GM19395 (cell line): Measurements from ENCODE around the gene POLA2.
"Not testable (repeated sequence)": the region's sequence is repeated elsewhere in the genome, so short reads cannot be mapped to it uniquely, and the experiment has no call there.

Experiments
- ATAC-seq: cut with Tn5 transposase; IDR thresholded peaks from one replicate; pipeline ENCODE4 v1.9.1; 2021; ENCODE audit warnings: mild to moderate bottlenecking, moderate library complexity; ENCODE audit not compliant: unreplicated experiment

The POLA2 gene, protein sequence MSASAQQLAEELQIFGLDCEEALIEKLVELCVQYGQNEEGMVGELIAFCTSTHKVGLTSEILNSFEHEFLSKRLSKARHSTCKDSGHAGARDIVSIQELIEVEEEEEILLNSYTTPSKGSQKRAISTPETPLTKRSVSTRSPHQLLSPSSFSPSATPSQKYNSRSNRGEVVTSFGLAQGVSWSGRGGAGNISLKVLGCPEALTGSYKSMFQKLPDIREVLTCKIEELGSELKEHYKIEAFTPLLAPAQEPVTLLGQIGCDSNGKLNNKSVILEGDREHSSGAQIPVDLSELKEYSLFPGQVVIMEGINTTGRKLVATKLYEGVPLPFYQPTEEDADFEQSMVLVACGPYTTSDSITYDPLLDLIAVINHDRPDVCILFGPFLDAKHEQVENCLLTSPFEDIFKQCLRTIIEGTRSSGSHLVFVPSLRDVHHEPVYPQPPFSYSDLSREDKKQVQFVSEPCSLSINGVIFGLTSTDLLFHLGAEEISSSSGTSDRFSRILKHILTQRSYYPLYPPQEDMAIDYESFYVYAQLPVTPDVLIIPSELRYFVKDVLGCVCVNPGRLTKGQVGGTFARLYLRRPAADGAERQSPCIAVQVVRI

DNA sequence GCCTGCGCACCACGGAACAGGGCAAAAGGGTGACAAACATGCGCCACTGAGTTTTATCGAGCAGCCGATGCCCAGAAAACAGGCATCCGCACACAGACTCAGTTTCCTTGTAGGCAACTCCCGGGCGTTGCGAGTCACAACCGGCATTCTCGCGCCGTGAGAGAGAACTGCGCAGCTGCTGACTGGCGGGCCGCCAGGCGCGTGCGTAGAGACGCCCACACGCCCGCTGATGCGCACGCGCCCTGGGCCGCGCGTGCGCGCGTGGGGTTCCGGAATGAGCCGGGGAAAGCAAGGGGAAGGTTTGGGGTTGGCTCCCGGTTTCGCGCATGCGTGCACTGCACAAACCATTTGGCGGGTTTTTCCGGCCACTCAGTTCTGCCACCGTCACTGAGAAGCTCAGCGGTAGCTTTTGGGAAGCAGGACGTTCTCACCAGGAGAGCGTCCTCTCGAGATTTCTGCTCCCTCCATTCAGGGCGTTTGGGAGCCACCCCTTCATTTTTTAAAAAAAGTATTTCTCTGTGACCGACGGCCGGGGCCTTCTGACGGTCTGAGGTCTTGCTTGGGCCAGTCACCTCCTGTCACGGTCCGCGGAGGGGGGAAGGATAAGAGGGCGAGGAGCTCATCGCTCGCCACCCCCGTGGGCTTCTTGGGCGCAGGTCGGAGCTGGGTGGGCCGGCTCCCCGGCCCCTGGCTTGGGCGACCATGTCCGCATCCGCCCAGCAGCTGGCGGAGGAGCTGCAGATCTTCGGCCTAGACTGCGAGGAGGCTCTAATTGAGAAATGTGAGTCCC is at the start of gene POLA2:
POLA2 (plus strand) TSS at position 372 of the 790 bp plus-strand sequence; CDS start at position 703, 331 bp downstream.
- ATAC-seq: peak; percentile 85

DNA sequence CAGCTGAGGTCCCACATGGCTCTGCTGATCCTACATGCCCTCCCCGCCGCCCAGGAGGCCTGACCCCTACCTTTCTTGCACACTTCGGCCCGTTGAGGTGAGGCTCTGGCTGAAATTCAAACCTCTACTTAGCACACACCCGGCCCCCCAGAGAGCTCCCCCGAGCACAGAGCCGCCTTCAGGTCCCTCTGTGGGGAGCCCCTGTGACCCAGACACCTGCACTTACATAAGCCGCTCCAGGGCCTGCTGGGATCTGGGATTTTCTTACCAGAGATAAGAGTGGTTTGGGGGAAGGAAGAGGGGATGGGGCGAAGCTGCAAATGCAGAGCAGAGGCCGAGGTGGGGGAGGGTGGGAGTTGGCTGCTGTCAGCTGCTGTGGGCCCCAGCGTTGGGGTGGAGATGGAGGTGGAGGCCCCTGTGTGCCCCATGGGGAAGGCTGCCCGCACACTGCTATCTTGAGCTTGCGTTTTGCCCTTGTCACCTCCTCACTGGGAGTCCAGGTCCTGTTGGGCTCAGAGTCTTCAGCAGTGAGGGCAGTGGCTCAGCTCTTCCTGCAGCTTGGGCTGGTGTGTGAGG is 49.4 kb upstream of the POLA2 start:
- no peak for ATAC-seq

DNA sequence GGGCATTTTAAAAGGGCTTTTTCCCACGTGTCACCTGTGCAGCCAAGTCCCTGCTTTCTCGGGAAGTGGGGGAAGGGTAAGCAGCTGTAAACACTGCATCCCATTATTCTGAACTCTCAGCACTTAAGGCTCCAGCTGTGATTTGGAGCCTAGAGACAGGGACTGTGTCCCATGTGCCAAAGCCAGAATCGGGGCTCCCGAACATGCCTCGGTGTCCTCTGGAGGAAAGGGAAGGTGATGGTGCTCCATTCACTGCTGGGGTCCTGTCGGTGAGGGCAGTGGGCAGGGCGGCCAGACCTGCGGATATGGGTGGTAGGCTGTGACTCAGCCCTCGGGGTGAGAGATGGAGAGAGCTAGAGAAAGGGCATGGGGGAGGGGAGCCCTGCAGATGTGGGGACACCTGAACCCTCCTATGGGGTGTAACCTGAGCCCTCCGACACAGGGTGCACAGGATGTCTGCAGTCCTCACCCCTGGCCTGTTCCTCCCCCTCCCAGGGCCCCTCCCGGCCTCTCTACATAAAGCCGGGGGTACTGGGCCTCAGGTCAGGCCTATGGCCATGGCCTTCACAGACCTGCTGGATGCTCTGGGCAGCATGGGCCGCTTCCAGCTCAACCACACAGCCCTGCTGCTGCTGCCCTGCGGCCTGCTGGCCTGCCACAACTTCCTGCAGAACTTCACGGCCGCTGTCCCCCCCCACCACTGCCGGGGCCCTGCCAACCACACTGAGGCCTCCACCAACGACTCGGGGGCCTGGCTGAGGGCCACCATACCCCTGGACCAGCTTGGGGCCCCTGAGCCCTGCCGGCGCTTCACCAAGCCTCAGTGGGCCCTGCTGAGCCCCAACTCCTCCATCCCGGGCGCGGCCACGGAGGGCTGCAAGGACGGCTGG is 48.2 kb upstream of the POLA2 start:
- no peak for ATAC-seq

DNA sequence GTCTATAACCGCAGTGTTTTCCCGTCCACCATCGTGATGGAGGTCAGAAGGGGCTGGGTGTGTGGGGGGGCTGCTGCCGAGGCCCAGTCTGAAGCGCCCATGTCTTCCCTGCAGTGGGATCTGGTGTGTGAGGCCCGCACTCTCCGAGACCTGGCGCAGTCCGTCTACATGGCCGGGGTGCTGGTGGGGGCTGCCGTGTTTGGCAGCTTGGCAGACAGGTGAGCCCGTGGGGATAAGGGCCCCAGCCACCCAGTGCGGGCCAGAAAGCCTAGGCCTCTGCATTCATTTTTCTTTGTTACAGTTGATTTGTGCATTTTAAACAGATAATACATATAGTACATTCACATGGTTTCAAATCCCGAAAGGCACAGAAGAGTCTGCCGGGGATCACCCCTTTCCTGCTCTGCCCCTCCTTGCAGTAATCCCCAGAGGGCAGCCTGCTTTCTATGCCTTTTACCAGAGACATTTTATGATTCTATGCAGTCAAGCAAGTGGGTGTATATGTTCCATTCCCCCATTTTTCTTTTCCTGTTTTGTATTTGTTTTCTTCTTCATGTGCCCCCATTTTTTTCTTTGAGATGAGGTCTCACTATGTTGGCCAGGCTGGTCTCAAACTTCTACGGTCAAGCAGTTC is 47.4 kb upstream of the POLA2 start:
- ATAC-seq: no peak

DNA sequence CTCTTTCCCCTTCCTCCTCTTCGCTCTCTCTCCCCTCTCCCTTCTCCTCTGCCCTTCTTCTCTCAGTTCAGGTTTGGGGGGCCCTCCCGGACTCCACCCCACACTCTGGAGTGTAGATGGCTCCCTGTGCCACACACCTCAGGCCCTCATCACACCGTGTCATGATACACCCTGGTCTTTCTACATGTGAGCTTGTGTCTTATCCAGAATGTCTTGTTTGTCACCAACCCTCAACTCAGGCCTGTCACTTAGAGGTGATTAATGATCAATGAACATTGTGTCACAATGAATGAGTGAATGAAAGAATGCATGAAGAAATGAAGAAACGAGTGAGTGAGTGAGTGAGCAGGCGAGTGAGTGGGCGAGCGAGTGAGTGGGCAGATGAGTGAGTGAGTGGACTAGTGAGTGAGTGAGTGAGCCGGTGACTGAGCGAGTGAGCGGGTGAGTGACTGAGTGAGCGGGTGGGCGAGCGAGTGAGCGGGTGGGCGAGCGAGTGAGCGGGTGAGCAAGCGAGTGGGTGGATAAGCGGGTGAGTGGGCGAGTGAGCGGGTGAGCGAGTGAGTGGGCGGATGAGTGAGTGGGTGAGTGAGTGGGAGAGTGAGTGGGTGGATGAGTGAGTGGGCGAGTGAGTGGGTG is 46.2 kb upstream of the POLA2 start:
- no peak for ATAC-seq

DNA sequence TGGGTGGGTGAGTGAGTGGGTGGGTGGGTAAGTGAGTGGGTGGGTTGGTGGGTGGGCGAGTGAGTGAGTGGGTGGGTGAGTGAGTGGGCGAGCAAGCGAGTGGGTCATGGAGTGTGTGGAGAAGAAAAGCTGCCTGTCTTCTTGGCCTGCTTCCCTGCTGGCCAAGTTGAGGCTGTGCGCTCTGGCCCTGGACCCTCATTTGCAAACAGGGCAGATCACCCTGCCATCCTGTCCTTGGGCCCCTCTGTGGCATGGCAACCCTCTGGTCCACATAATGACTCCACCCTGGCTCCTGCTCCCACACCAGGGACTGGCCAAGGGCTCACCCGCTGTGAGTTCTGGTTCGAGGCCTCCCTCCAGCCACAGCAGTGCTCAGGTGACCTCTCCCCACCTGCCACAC is 44.9 kb upstream of the POLA2 start:
- ATAC-seq: no peak

DNA sequence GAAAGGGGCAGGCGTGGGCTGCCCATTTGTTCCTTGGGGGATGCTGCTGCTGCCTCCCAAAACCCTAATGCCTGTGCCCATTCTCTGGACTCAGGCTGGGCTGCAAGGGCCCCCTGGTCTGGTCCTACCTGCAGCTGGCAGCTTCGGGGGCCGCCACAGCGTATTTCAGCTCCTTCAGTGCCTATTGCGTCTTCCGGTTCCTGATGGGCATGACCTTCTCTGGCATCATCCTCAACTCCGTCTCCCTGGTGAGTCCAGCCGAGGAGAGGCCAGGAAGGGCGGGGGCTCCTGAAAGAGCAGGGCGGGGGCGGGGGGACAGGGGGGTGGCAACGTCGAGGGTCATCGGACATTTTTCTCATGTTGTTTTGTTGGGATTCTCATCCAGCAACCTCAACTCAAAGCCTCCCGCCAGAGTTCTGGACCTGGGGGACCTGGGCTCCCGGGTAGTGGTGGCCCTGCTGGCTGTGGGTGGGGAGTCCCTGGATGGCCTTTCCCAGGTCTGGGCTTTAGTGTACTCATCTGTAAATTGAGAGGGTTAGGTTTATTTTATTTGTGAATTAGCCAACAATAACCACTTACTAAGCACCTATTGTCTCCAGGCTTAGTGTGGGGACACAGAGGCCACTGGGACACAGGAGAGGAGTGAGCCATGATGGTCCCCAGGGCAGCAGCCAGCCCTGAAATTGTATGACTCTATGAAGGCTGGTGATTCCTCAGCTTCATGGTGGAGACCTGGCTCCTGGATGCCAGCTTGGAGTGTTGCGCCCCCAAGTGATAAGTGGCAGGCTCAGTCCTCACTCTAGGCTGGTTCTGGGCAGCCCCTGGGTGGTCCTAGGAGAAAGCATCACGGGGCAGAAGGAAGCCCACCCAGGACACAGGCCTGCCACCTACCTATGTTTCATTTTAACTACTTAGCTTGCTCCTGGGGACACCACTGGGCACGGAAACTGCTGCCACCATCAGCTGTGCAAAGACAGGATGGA is 44.0 kb upstream of the POLA2 start:
- ATAC-seq: no peak

DNA sequence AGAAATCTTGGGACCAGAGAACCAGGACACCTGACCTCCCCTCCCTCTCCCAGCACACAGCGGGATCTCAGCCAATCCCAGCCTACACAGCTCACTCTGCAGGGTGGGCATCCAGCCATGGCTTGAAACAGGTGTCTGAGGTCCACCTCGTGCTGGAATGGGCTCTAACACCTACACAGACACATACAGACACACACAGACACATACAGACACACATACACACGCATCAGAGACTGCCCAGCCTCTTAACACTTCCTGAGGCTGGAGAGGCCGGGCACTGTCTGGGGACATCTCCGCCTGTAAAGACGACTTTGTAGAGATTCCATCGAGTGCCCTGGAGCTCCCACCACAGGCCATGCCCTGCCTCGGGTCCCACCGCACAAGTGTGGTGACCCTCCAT is 43.3 kb upstream of the POLA2 start:
- ATAC-seq: no peak

DNA sequence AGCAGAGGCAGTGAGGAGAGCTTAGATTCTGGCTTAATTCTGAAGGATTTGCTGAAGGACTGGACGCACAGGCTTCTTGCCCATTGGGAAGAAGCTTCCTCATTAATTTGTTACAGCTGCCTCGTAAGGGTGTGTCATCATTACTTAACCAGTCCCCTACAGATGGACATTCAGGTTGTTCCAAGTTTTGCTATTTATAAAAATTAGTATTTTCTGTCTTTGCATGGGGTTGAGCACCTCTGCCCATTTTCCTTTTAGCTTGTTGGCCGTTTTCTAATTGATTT is 41.9 kb upstream of the POLA2 start:
- ATAC-seq: no peak

DNA sequence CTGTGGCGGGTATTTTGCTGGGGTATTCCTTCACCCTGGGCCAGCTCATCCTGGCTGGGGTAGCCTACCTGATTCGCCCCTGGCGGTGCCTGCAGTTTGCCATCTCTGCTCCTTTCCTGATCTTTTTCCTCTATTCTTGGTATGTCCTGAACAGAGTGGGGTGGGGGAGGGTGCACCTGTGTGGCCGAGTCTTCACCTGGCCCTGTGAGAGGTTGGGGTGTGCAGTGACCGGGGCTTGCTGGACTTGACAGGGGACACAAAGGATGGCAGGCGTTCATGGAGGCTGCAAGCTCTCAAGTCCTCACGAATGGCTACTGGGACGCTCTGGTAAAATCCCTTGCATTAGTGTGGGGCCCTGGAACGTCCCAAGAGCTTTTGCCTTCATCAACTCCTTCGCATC is 40.7 kb upstream of the POLA2 start:
- no peak for ATAC-seq

DNA sequence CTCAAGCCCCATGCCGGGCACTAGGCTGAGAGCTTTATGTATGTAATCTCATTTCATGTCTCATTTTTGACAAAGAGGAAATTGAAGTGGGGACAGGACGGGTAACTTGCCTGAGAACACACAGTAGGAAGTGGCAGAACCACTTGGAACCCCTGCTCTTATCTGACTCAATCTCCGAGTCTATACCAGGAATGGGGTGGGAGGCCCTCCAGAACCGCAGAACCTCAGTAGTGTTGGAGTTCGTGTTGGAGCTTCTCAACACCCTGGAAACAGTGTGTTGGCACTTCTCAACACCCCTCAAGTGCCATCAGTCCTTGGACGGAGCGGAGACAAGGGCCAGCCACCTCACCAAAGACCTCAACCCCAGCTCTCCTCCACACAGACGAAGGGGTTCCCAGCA is 38.8 kb upstream of the POLA2 start:
- ATAC-seq: no peak

DNA sequence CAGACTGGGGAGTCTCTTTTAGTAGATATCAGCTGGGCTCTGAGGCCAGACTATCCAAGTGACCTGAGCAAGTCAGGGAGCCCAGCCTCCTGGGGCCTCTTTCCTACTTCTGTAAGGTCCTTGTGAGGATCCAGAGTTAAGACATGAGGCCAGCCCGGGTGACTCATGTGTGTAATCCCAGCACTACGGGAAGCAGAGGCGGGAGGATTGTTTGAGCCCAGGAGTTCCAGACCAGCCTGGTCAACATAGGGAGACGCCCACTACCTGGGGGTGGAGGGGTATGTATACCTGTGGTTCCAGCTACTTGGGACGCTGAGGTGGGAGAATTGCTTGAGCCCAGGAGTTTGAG is 36.9 kb upstream of the POLA2 start:
- no peak for ATAC-seq

DNA sequence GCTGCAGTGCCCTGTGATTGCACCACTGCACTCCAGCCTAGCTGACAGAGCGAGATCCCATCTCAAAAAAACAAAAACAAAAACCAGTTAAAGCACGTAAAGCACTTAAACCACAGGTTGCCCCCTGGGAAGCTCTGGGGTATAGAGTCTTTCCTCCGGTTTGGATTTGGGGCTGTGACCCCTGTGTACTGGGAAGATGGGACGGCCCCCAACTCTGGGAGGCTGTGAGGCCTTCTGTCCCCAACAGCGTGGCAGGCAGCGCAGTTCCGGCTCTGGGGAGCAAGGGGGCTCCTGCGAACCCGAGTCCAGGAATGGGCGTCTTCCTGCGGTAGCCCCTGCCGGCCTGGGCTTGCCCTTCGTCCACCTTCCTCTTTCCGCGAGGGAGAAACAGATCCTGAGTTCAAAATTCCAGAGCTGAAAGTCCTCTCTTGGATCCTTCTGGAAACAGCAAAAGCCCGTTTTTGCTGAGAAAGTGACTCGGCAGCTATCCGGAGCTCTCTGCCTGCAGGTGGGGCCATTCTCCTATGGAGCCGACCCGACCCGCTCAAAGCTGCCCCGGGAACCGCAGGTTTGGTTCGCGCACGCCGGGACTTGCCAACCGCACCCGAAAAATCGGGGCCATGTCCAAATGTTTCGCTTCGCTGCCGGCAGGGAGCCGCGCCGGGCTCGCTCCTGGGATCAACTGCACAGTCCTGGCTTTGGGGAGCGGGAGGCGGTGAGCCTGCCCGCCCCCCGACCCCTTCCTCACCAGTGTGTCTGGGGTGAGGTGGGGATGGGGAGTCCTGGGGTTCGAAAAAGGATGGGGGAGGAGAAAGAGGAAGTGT is 36.3 kb upstream of the POLA2 start:
- no peak for ATAC-seq

DNA sequence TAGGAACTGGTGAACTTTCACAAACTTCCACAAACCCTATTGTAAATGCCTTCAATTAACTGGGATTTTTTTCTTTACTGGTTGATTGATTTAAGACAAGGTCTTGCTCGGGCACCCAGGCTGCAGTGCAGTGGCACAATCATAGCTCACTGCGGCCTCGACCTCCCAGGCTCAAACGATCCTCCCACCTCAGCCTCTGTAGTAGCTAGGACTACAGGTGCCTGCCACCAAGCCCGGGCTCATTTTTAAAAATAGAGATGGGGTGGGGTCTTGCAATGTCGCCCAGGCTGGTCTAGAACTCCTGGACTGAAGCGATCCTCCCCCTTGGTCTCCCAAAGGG is 35.7 kb upstream of the POLA2 start:
- no peak for ATAC-seq

DNA sequence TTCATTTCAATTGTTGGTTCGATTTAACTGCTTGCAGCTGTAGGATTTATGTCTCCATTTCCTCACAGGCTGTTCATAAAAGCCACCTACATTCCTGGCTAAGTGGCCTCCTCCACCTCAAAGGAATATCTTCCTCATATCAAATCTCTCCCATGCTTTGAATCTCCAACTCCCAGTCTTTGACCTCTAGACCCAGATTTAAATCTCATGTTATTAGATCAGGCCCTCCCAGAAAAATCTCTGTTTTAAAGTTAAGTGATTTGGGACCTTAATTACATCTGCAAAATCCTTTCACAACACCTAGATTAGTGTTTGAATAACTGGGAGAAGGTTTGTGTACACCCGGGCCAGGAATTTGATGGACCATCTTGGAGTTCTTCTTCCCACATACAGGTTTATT is 33.9 kb upstream of the POLA2 start:
- no peak for ATAC-seq

DNA sequence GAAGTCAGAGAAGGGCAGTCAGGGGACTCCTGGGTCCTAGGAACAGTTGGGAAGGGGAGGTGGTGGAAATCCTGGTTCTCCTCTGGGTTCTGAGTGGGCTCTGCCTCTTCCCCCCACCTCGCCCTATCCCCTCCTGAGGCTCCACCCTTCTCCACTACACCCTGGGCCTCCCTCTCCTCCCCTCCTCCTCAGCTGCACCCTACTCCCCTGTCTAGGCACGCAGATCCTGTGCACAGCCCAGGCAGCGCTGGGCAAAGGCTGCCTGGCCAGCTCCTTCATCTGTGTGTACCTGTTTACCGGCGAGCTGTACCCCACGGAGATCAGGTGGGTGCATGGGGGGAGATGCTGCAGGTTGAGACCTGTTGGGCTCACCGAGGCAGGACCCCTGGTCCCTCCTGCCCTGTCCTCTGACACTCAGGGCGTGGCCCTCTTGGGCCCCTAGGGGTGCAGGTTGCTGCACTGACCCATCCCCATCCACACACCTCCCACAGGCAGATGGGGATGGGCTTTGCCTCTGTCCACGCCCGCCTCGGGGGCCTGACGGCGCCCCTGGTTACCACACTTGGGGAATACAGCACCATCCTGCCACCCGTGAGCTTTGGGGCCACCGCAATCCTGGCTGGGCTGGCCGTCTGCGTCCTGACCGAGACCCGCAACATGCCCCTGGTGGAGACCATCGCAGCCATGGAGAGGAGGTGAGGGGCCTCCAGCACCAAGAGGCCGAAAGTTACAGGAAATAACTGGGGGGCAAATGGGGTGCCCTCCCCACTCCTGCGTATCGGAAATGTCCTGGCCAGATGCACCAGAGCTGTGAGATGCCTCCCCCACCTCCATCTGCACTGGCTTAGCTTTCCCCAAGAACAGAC is 25.3 kb upstream of the POLA2 start:
- ATAC-seq: no peak

DNA sequence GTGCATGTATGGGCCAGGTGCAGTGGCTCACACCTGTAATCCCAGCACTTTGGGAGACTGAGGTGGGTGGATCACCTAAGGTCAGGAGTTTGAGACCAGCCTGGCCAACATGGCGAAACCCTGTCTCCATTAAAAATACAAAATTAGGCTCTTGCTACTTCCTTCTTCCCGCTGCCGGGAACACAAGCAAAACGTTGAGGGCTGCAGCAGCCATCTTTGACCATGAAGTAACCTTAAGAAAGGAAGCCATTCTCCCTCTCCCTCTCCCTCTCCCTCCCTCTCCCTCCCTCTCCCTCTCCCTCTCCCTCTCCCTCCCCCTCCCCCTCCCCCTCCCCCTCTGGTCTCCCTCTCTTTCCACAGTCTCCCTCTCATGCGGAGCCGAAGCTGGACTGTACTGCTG is 23.5 kb upstream of the POLA2 start:
- not testable (repeated sequence) for ATAC-seq
